Non-pigmented ciliary epithelial cell (primary cell): Measurements from ENCODE around the gene RPL7L1.
"Not testable (repeated sequence)": the region's sequence is repeated elsewhere in the genome, so short reads cannot be mapped to it uniquely, and the experiment has no call there.

ENCODE experiments used
- DNase-seq: peaks from one replicate; pipeline ENCODE4 v3.0.0-alpha.2; 2010; ENCODE audit warnings: low read depth

RPL7L1 gene

DNA sequence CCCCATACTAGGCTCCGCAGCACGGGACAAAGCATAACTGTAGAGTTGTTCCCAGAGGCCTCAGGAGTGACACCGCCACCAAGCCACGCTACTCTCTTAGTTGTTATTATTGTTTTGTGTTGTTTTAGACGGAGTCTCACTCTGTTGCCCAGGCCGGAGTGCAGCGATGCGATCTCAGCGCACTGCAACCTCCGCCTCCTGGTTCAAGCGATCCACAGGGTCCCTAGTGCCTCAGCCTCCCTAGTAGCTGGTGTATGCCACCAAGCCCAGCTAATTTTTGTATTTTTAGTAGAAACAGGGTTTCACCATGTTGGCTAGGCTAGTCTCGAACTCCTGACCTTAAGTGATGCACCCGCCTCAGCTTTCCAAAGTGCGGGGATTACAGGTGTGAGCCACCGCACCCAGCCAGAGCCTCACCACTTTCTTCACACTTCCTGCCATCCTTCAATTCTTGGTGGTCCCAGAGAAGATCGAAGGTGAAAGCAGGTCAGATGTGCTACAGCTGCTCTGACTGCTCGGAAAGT, 11.8 kb downstream of the RPL7L1 start:
- DNase-seq: no peak

GRCh38 chr6:42894041-42894828, 14.8 kb downstream of the RPL7L1 start:
- not testable (repeated sequence) for DNase-seq

DNA sequence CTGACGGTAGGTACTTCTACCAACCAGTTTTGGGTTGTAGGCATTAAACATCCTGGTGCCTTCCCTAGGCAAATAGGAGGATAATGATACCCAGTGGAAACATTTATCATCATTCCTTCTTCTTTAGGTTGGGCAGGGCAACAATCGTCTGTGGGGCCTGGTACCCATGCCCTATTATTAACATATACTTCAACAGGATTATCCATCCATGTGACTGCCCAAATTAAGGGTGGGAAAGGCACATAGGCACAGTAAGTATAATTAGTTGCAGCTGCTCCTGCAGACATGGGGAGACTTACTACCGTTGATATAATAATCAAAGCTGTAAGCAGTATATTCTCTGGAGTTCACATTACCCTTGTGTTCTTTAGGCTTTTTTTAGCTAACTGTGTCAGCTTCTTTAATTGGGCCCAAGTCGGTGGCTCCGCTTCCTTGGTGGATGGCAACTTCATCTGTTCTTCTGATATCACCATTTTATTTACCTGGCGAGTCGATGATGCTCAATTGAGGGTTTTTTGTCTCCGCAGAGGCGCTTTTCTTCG, 16.8 kb downstream of the RPL7L1 start:
- no peak for DNase-seq

DNA sequence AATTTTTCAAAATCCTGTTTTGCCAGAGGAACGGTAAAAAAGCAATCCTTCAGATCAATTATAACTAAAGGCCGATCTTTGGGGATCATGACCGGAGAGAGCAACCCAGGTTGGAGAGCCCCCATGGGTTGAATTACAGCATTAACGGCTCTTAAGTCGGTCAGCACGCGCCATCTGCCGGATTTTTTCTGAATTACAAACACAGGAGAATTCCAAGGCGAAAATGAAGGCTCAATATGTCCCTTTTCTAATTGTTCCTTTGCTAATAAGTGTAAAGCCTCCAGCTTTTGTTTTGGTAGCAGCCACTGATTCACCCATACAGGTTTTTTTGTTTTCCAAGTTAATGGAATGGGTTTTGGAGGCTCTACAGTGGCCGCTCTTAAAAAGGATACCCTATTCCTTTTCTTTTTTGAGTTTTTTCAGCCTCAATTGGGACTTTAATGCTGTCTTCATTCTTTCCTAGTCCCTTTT, 19.5 kb downstream of the RPL7L1 start:
- DNase-seq: no peak

DNA sequence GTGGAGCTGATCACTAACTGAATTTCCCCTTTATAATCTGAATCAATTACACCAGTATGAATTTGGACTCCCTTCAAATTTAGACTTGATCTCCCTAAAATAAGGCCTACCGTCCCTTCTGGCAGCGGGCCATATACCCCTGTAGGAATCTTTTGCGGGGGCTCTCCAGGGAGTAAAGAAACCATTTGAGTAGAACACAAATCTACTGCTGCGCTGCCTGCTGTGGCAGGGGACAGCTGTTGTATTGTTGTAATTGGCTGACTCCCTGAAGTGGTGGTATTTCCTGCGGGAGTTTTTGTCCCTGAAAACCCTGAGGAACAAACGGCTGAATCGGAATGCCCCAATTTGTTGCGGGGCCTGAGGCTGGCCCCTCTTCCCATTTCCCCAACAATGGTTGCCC, 20.5 kb downstream of the RPL7L1 start:
- DNase-seq: no peak

DNA sequence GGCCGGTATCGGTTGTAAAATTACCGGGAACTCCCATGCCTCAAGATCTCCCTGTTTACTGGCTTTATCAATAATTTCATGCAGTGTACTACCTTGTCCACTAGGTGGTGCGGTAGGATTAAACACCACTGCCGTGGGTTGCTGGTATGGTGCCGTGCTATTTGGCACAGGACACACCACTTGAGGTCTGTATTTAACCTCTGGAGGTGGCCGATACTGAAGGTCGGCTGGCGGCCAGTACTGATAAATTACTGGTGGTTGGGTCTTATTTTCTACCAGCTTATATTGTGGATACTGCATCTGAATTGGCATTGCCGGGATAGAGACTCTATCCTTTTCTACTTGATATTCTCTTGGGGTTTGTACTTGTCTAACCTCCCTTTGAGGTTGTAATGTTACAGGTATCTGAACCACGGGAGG, 22.1 kb downstream of the RPL7L1 start:
- no peak for DNase-seq

DNA sequence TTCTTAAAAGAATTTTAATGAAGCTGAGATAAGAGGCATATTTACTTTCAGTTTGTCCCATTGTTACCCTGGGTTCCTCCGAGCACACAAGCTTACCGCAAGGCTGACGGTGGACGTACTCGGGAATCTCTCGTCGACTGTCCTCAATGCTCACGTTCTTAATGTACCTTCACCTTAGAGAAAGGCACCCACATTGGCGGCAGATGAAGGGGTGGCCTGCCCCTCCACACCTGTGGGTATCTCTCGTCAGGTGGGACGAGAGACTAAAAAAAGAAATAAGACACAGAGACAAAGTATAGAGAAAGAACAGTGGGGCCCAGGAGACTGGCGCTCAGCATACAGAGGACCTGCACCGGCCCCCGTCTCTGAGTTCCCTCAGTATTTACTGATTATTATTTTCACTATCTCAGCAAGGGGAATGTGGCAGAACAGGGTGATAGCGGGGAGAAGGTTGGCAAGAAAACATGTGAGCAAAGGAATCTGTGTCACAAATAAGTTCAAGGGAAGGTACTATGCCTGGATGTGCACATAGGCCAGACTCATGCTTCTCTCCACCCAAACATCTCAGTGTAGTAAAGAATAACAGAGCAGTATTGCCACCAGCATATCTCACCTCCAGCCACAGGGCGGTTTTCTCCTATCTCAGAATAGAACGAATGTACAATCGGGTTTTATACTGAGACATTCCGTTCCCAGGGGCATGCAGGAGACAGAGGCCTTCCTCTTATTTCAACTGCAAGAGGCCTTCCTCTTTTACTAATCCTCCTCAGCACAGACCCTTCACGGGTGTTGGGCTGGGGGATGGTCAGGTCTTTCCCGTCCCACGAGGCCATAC, 23.2 kb downstream of the RPL7L1 start:
- not testable (repeated sequence) for DNase-seq

DNA sequence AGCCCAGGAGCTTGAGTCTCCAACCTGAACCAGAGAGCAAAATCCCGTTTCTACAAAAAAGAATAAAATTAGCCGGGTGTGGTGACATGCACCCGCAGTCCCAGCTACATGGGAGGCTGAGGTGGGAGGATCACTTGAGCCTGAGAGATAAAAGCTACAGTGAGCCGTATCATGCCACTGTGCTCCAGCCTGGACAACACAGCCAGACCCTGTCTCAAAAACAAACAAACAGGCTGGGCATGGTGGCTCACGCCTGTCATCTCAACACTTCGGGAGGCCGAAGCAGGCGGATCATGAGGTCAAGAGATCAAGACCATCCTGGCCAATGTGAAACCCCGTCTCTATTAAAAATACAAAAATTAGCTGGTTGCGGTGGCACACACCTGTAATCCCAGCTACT, 25.1 kb downstream of the RPL7L1 start:
- DNase-seq: no peak

- no peak for DNase-seq
Observed at GRCh38 chr6:42907336-42907735, 27.9 kb downstream of the RPL7L1 start.

- no peak for DNase-seq
Observed at GRCh38 chr6:42909835-42910234, 30.4 kb downstream of the RPL7L1 start.

DNA sequence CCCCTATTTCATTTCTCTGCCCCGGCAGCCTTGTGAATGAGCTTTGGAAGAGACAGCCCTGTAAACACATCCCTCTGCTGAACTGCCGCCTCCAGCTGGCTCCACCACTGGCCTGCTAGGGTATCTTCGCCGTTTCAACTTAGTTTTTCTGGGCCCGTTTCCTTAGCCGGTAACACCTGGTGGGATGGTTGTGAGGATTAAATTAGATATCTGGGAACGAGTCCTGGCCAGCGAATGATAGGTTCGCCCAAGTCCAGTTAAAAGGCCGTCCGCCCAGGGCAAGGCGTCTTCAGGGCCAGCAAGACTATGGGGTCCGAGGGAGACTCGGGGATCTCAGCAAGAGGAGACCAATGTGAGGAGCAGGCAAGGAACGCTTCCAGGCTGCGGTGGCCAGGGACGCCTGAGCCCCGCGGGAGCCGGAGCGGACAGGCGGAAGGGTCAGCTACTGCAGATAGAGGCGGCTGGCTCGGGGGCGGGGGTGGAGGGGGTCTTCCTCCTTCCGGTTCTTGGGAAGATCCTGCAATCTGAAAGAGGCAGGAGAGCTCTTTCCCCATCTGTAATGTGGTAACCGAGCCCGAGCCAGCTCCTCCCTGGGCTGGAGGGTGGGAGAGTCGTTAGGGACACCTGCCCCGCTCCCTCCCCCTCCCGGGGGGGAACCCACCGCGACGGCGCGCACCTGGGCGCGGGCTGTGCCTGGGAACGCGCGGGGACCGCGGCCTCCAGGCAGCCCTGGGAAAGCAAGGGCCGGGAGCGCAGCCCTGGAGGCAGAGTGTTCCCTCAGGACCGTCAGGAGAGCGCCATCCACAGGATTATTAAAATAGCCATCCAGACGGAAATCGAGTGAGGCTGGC, 32.0 kb downstream of the RPL7L1 start:
- DNase-seq: no peak

DNA sequence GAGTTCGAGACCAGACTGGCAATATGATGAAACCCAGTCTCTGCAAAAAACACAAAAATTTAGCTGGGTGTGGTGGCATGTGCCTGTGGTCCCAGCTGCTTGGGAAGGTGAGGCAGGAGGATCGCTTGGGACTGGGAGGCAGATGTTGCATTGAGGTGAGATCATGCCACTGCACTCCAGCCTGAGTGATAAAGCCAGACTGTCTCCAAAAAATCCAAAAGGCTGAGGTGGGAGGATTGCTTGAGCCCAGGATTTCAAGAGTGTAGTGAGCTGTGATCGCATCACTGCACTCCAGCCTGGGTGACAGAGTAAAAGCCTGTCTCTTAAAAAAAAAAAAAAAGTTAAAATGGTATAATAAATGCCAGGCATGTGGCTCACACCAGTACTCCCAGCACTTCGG, 35.1 kb downstream of the RPL7L1 start:
- DNase-seq: no peak

GRCh38 chr6:42915732-42916131, 36.3 kb downstream of the RPL7L1 start, which contains the start of gene PTCRA:
Gene PTCRA (plus strand): TSS chr6:42916053. CDS start chr6:42916070, 17 bp downstream.
- DNase-seq: no peak

DNA sequence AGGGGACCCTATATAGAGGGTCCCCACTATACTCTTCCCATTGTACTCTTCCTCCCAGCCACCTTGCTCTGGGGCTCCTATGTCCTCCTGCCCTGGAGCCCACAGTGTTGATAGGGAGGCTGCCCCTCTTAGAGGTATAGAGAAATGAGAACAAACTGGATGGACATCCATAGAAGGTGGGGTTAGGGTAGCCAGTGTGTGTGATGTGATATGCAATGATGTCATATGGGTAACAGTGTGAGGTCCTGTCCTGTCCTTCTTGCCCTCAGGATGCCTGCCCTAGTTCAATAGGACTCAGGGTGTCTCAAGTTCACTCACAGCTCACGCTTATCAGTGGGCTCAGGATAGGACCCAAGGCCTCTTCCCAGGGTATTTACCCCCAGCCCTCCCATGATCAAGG, 36.9 kb downstream of the RPL7L1 start:
- DNase-seq: no peak

DNA sequence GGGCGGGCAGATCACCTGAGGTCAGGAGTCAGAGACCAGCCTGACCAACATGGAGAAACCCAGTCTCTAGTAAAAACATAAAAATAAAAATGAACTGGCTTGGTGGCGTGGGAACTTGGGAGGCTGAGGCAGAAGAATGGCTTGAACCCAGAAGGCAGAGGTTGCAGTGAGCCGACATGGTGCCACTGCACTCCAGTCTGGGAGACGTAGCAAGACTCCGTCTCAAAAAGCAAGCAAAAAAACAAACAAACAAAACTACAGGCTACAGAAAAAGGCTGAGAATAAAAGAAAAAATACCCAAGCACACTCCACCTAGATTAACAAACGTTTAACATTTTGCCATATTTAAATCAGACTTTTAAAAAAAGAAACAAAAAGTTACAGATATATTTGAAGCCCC, 42.4 kb downstream of the RPL7L1 start:
- DNase-seq: no peak

- no peak for DNase-seq
Observed at GRCh38 chr6:42923666-42924065, 44.2 kb downstream of the RPL7L1 start.

- no peak for DNase-seq
Observed at GRCh38 chr6:42925248-42925857, 45.9 kb downstream of the RPL7L1 start.

- DNase-seq: peak; percentile 87
Observed at GRCh38 chr6:42928986-42929820, 49.8 kb downstream of the RPL7L1 start, which contains the start of gene CNPY3. Gene CNPY3 (plus strand): TSS chr6:42929480. CDS start chr6:42929571, 91 bp downstream.

DNA sequence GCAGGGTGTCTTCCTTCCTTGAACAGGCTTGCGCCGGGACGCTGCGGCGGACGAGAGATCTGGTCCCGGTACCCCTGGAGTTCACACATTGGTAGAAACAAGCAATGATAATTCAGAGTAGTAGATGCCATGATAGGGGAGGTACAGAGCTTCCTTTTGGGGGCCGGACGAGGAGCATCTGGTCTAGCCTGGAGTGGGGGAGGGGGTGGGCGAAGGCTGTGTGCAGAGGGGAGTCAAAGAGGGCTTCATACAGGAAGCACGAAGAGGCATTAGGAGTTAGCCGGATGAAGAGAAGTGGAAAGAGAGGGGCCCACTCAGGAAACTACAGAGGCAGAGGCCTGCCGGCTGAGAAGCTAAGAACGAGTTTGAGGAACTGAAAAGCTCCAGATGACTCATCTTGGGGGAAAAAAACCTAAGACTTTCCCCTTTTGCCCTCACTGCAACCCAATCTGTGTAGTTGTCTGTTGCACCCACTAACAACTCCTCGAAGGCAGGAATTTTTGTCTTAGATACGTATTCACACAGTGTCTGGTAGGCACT, 50.5 kb downstream of the RPL7L1 start:
- DNase-seq: peak; percentile 51

DNA sequence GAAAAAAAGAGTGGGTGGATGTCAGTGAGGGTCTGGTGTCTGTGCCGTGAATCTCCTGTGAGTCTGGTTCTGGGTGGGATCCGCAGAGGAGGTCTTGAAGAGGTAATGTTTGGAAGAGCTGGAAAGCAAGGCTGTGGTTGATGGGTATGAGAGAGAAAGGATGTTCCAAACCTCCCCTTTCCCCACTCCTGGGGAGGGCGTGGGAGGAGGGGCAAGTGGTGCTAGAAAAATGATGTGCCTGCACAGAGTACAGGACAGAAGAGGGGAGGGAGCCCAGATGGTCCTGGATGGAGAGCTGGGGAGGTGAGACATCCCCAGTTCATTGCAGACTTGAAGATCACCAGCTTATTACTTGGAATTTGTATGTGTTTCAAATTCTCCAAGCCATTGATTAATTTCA, 53.0 kb downstream of the RPL7L1 start:
- DNase-seq: no peak
